Liver (tissue), 9 donors: ENCODE data around the gene FREM1. TPM values are rescaled to one million over a fixed set of nuclear protein-coding genes. Genes with fewer than 3 reads are reported as not detected.

Experiments
- DNase-seq: peaks from one replicate; pipeline ENCODE4 v3.0.0-alpha.2; 2017; ENCODE audit warnings: low spot score
- H3K27ac ChIP-seq, 2 donors: one replicate each; pipeline ENCODE4 v1.7.0; 2013; ENCODE audit warnings: inconsistent platforms in 2 of 2, low read length in 2 of 2, control low read depth in 1 of 2, low read depth in 1 of 2, mild to moderate bottlenecking in 1 of 2
- H3K27me3 ChIP-seq, 4 donors: one replicate each; pipeline versions ENCODE4 v1.6.1 to v1.7.0; 2013; ENCODE audit warnings: low read length in 3 of 4, inconsistent platforms in 1 of 4, mild to moderate bottlenecking in 1 of 4, moderate library complexity in 1 of 4; ENCODE audit not compliant: control insufficient read depth in 4 of 4, insufficient read depth in 4 of 4
- H3K36me3 ChIP-seq, 4 donors: one replicate each; pipeline versions ENCODE4 v1.6.1 to v1.7.0; 2013; ENCODE audit warnings: low read length in 3 of 4, mild to moderate bottlenecking in 3 of 4, low read depth in 1 of 4, moderate library complexity in 1 of 4; ENCODE audit not compliant: control insufficient read depth in 4 of 4, insufficient read depth in 3 of 4
- H3K4me1 ChIP-seq, 4 donors: one replicate each; pipeline versions ENCODE4 v1.6.1 to v1.7.0; 2013; ENCODE audit warnings: low read length in 3 of 4, mild to moderate bottlenecking in 3 of 4, moderate library complexity in 1 of 4; ENCODE audit not compliant: control insufficient read depth in 4 of 4, insufficient read depth in 4 of 4
- H3K4me3 ChIP-seq, 3 donors: one replicate each; pipeline versions ENCODE4 v1.6.1 to v1.7.0; 2013; ENCODE audit warnings: low read length in 3 of 3, control low read depth in 1 of 3, low read depth in 1 of 3, mild to moderate bottlenecking in 1 of 3
- H3K9ac ChIP-seq, 2 donors: one replicate each; pipeline ENCODE4 v1.7.0; 2013; ENCODE audit warnings: low read length in 2 of 2, mild to moderate bottlenecking in 2 of 2, moderate library complexity in 2 of 2, control low read depth in 1 of 2, low read depth in 1 of 2
- H3K9me3 ChIP-seq, 4 donors: one replicate each; pipeline versions ENCODE4 v1.6.1 to v1.7.0; 2013; ENCODE audit warnings: low read length in 3 of 4; ENCODE audit not compliant: control insufficient read depth in 4 of 4
- EGR1 ChIP-seq, 2 donors: IDR thresholded peaks; 2 replicates each; pipeline ENCODE4 v1.6.1; 2016 to 2018; ENCODE audit warnings: antibody characterized with exemption in 2 of 2, low read depth in 2 of 2
- FOXA1 ChIP-seq: IDR thresholded peaks from 2 replicates; pipeline ENCODE4 v1.6.1; 2016; ENCODE audit warnings: antibody characterized with exemption
- FOXA2 ChIP-seq: IDR thresholded peaks from 2 replicates; pipeline ENCODE4 v1.6.1; 2016; ENCODE audit warnings: antibody characterized with exemption
- HNF4G ChIP-seq: IDR thresholded peaks from 2 replicates; pipeline ENCODE4 v1.6.1; 2016; ENCODE audit warnings: antibody characterized with exemption
- JUND ChIP-seq, 2 donors: IDR thresholded peaks; 2 replicates each; pipeline ENCODE4 v1.6.1; 2016; ENCODE audit warnings: antibody characterized with exemption in 2 of 2
- NR2F2 ChIP-seq: IDR thresholded peaks from 2 replicates; pipeline ENCODE4 v1.6.1; 2016; ENCODE audit warnings: antibody characterized with exemption
- RAD21 ChIP-seq, 2 donors: IDR thresholded peaks; 2 replicates each; pipeline ENCODE4 v1.6.1; 2016; ENCODE audit warnings: antibody characterized with exemption in 2 of 2, mild to moderate bottlenecking in 2 of 2
- RXRA ChIP-seq, 2 donors: IDR thresholded peaks; 2 replicates each; pipeline ENCODE4 v1.6.1; 2017 to 2018; ENCODE audit warnings: antibody characterized with exemption in 2 of 2, mild to moderate bottlenecking in 1 of 2
- SP1 ChIP-seq: IDR thresholded peaks from 2 replicates; pipeline ENCODE4 v1.6.1; 2018; ENCODE audit warnings: antibody characterized with exemption, mild to moderate bottlenecking
- TAF1 ChIP-seq: conservative IDR thresholded peaks from 2 replicates; pipeline ENCODE4 v1.6.1; 2016; ENCODE audit warnings: antibody characterized with exemption, mild to moderate bottlenecking
- YY1 ChIP-seq: IDR thresholded peaks from 2 replicates; pipeline ENCODE4 v1.6.1; 2016; ENCODE audit warnings: antibody characterized with exemption, mild to moderate bottlenecking
- WGBS: extraction: QIAGEN DNeasy Blood & Tissue Kit; methylation state at CpG from one replicate; pipeline ENCODE4 v1.1.7; 2013; 5-methylcytosine and 5-hydroxymethylcytosine counted together
- polyA plus RNA-seq, 2 donors: library from polyadenylated mRNA; stranded (reverse) in 1 of 2; unstranded in 1 of 2; fragments of 200-250 nt in 1 of 2; fragments of >200 nt in 1 of 2; fragmentation: Nextera tagmentation in 1 of 2; extraction: Ambion mirVana in 1 of 2; gene quantifications; one replicate each; pipeline versions ENCODE4 v1.2.1 to v1.2.3, GENCODE V29; 2013 to 2015
- total RNA-seq, 2 donors: library from RNA; depleted of rRNA; stranded (reverse); fragments of >200 nt; gene quantifications; one replicate each; pipeline ENCODE4 v1.2.3, GENCODE V29; 2014
- TF ChIP-seq, protein P1 (sequence below): fragments of 150-350 bp; IDR thresholded peaks from 2 replicates; pipeline ENCODE4 v1.5.1; 2017; ENCODE audit warnings: improper control_type of control experiment, low read depth, low read length; ENCODE audit not compliant: missing input control
- TF ChIP-seq, protein P2 (sequence below): IDR thresholded peaks from 2 replicates; pipeline ENCODE4 v1.6.1; 2016; ENCODE audit warnings: antibody characterized with exemption
- TF ChIP-seq, protein P3 (sequence below): IDR thresholded peaks from 2 replicates; pipeline ENCODE4 v1.6.1; 2016; ENCODE audit warnings: antibody characterized with exemption, mild to moderate bottlenecking
- TF ChIP-seq, protein P4 (sequence below): IDR thresholded peaks from 2 replicates; pipeline ENCODE4 v1.6.1; 2016; ENCODE audit warnings: antibody characterized with exemption
- donor health status: healthy.
- donor health status: healthy.
- donor health status: healthy.
- donor health status: healthy.
- donor health status: healthy.

FREM1 gene
- total and polyA plus RNA-seq, 4 donors, result 0.39 to 4.7 (median 1.1) TPM

DNA sequence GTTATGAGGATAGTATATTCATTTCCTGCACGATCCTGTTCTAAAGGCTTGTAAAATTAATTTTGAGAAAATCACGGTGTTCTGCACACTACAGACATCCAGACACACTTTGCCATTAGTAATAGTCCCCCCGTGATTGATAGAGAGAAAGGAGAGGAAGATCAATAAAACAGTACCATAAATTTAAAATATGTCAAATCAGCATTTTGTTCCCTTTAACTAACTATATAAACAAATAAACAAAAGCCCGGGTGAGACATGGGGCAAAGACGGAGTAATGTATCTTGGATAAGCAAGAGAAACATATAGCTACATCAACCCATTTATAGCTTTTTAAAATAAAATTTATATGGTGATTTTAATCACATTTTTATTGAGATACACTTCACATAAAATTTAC is 177.1 kb downstream of the FREM1 start:
- peaks cover 0 to 1% (median 0%) of the 10 kb centered on the region in 4 donors for H3K4me1 ChIP-seq
- H3K27me3 ChIP-seq, result peaks cover 0 to under 1% (median 0%) of the 10 kb centered on the region in 4 donors
- DNase-seq, result no peak
- TF ChIP-seq, protein P1, sequence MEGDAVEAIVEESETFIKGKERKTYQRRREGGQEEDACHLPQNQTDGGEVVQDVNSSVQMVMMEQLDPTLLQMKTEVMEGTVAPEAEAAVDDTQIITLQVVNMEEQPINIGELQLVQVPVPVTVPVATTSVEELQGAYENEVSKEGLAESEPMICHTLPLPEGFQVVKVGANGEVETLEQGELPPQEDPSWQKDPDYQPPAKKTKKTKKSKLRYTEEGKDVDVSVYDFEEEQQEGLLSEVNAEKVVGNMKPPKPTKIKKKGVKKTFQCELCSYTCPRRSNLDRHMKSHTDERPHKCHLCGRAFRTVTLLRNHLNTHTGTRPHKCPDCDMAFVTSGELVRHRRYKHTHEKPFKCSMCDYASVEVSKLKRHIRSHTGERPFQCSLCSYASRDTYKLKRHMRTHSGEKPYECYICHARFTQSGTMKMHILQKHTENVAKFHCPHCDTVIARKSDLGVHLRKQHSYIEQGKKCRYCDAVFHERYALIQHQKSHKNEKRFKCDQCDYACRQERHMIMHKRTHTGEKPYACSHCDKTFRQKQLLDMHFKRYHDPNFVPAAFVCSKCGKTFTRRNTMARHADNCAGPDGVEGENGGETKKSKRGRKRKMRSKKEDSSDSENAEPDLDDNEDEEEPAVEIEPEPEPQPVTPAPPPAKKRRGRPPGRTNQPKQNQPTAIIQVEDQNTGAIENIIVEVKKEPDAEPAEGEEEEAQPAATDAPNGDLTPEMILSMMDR, result no peak
- TF ChIP-seq FOXA1 (no peak), TAF1 (no peak), HNF4G (no peak), SP1 (no peak), YY1 (no peak), RAD21 (IDR thresholded peaks at IDR 0.05) (no peak), JUND (IDR thresholded peaks at IDR 0.05) (no peak)
- TF ChIP-seq, protein P2, sequence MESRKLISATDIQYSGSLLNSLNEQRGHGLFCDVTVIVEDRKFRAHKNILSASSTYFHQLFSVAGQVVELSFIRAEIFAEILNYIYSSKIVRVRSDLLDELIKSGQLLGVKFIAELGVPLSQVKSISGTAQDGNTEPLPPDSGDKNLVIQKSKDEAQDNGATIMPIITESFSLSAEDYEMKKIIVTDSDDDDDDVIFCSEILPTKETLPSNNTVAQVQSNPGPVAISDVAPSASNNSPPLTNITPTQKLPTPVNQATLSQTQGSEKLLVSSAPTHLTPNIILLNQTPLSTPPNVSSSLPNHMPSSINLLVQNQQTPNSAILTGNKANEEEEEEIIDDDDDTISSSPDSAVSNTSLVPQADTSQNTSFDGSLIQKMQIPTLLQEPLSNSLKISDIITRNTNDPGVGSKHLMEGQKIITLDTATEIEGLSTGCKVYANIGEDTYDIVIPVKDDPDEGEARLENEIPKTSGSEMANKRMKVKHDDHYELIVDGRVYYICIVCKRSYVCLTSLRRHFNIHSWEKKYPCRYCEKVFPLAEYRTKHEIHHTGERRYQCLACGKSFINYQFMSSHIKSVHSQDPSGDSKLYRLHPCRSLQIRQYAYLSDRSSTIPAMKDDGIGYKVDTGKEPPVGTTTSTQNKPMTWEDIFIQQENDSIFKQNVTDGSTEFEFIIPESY, result no peak
- TF ChIP-seq, protein P3, sequence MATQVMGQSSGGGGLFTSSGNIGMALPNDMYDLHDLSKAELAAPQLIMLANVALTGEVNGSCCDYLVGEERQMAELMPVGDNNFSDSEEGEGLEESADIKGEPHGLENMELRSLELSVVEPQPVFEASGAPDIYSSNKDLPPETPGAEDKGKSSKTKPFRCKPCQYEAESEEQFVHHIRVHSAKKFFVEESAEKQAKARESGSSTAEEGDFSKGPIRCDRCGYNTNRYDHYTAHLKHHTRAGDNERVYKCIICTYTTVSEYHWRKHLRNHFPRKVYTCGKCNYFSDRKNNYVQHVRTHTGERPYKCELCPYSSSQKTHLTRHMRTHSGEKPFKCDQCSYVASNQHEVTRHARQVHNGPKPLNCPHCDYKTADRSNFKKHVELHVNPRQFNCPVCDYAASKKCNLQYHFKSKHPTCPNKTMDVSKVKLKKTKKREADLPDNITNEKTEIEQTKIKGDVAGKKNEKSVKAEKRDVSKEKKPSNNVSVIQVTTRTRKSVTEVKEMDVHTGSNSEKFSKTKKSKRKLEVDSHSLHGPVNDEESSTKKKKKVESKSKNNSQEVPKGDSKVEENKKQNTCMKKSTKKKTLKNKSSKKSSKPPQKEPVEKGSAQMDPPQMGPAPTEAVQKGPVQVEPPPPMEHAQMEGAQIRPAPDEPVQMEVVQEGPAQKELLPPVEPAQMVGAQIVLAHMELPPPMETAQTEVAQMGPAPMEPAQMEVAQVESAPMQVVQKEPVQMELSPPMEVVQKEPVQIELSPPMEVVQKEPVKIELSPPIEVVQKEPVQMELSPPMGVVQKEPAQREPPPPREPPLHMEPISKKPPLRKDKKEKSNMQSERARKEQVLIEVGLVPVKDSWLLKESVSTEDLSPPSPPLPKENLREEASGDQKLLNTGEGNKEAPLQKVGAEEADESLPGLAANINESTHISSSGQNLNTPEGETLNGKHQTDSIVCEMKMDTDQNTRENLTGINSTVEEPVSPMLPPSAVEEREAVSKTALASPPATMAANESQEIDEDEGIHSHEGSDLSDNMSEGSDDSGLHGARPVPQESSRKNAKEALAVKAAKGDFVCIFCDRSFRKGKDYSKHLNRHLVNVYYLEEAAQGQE, result no peak
- no peaks in the 10 kb centered on the region for H3K9me3 ChIP-seq
- no peak overlapping the region for H3K4me3 ChIP-seq
- no peak overlapping the region for H3K9ac ChIP-seq
- no peaks in the 10 kb centered on the region for H3K36me3 ChIP-seq
- no peak overlapping the region for H3K27ac ChIP-seq
- 83% methylated on average over 5 of the region's 5 CpGs for WGBS

DNA sequence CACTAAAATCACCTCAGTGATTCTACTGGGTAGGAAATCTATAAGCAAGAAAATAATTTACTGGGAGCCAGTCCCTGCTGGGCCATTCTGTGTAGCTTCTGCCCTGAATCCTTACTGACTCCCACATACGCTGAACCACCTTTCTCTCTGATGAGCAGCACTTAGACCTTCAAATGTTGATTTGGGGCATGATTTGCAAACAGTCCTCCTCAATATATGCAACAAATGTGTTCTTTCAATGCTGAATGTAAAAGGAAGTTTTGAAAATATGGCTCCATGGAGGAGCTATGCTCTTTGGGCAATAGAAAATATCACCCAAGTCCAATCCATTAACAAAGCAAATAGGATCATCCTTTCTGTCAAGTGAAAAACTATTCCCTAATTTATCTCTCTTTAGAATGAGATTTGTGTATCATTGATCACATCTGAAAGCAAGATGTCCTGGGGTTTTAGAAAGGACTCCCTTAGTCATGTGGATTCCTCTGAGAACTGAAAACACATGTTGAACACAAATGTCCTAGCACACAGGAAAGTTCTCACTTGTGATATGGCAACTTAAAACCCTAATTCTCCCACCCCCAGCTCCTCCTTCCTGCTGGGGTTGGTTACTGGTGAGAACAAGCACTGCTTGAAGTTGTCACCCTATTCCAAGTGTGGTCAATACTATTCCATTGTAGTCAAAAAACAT is 178.8 kb downstream of the FREM1 start:
- H3K36me3 ChIP-seq, result no peaks in the 10 kb centered on the region
- peaks cover 0 to 1% (median 0%) of the 10 kb centered on the region in 4 donors for H3K4me1 ChIP-seq
- TF ChIP-seq FOXA1, result no peak
- no peak for TF ChIP-seq RAD21 (IDR thresholded peaks at IDR 0.05)
- TF ChIP-seq TAF1, result no peak
- TF ChIP-seq, protein P4, sequence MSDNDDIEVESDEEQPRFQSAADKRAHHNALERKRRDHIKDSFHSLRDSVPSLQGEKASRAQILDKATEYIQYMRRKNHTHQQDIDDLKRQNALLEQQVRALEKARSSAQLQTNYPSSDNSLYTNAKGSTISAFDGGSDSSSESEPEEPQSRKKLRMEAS, result no peak
- TF ChIP-seq EGR1 (IDR thresholded peaks at IDR 0.05; ENCODE audit: low read depth in 2 of 2), result no peak
- no peak for TF ChIP-seq NR2F2
- TF ChIP-seq YY1, result no peak
- TF ChIP-seq FOXA2, result no peak
- TF ChIP-seq RXRA (IDR thresholded peaks at IDR 0.05), result no peak
- no peak overlapping the region for H3K4me3 ChIP-seq
- no peak overlapping the region for H3K9ac ChIP-seq
- DNase-seq, result no peak
- H3K9me3 ChIP-seq, result no peaks in the 10 kb centered on the region
- H3K27ac ChIP-seq, result no peak overlapping the region
- WGBS, result 96% methylated on average over 1 of the region's 1 CpG
- H3K27me3 ChIP-seq, result no peaks in the 10 kb centered on the region
